KOPT-K1 (cell line): ENCODE measurements around the gene GNAS.
"Not testable (repeated sequence)": the region's sequence is repeated elsewhere in the genome, so short reads cannot be mapped to it uniquely, and the experiment has no call there.

Experiments
- H3K27ac ChIP-seq: fragments of 200-600 bp; sonication (generic); 2 replicates; pipeline ENCODE4 v1.5.1; 2016; ENCODE audit warnings: antibody characterized with exemption, mild to moderate bottlenecking, low read depth, low read length; ENCODE audit not compliant: poor library complexity, severe bottlenecking
- H3K36me3 ChIP-seq: fragments of 200-600 bp; sonication (generic); 2 replicates; pipeline ENCODE4 v1.5.1; 2017; ENCODE audit warnings: antibody characterized with exemption, mild to moderate bottlenecking, low read length, moderate library complexity; ENCODE audit not compliant: insufficient read depth
- H3K9me3 ChIP-seq: fragments of 200-600 bp; sonication (generic); 2 replicates; pipeline ENCODE4 v1.5.1; 2017; ENCODE audit warnings: antibody characterized with exemption, low read length, mild to moderate bottlenecking; ENCODE audit not compliant: insufficient read depth, poor library complexity, severe bottlenecking

The GNAS gene

DNA sequence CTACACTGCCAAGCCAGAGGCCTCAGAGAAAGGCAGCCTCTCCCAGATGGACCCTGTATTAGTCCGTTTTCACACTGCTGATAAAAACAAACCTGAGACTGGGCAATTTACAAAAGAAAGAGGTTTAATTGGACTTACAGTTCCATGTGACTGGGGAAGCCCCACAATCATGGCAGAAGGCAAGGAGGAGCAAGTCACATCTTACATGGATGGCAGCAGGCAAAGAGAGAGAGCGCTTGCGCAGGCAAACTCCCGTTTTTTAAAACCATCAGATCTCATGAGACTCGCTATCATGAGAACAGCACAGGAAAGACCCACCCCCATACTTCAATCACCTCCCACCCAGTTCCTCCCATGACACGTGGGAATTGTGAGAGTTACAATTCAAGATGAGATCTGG, 32.0 kb upstream of the GNAS start:
- not testable (repeated sequence) for H3K27ac ChIP-seq, H3K36me3 ChIP-seq
- H3K9me3 ChIP-seq = peaks cover 14% of the 10 kb centered on the region

- Histone ChIP-seq H3K36me3 (no peaks in the 10 kb centered on the region), H3K9me3 (peaks cover 14% of the 10 kb centered on the region)
Observed at GRCh38 chr20:58822149-58822548, 30.4 kb upstream of the GNAS start.

DNA sequence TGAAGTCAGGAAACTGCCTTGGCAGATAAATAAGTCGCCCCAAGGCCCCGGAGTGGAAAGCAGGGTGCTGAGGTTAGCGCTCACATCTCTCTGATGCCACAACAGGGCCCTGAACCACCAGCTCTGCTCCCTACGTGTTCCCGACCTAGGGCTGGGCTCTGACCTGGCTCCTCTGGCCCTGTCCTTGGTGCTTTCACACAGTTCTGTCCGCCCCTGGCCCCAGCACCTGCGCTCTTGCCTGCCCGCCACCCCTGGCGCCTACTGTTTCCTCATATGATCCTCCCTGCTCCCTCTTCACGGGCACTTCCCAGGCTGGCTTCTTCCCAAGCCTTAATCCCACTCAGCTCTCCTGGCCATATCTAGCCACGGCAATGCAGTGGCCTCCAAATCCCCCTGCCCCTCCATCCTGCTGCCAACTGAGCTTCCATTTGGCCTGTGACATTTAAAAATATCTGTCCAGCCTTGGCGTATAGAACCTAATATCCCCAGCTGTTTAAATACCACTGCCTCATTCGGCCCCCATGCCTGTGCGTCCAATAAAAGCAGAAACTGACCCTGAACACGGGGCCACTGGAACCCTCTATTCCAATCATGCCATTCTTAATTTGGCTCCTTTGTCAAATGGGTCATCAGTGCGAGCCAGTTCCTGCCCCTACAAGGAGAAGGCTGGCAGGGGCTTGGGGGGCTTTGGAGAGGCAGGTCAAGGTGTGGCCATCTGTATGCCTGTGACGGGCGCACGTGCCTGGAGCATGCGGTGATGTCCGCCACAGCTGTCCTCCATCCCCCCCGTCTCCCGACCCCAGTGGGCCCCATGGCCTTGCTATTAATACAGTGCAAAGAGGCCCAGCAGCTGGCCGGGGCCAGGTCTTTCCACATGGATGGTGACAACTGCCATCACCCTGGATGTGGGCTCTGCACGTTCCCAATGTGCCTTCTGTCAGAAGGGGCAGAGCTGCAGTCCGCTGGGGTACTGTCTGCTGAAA, 29.5 kb upstream of the GNAS start:
- no peaks in the 10 kb centered on the region for H3K36me3 ChIP-seq
- H3K27ac ChIP-seq = no peak overlapping the region
- H3K9me3 ChIP-seq = peaks cover 14% of the 10 kb centered on the region

More at GRCh38 chr20:58822149-58822548, 30.4 kb upstream of the GNAS start:
- no peak overlapping the region for H3K27ac ChIP-seq

GRCh38 chr20:58824843-58825242, 27.7 kb upstream of the GNAS start:
- H3K36me3 ChIP-seq = no peaks in the 10 kb centered on the region
- H3K27ac ChIP-seq = no peak overlapping the region
- H3K9me3 ChIP-seq = peaks cover 14% of the 10 kb centered on the region

DNA sequence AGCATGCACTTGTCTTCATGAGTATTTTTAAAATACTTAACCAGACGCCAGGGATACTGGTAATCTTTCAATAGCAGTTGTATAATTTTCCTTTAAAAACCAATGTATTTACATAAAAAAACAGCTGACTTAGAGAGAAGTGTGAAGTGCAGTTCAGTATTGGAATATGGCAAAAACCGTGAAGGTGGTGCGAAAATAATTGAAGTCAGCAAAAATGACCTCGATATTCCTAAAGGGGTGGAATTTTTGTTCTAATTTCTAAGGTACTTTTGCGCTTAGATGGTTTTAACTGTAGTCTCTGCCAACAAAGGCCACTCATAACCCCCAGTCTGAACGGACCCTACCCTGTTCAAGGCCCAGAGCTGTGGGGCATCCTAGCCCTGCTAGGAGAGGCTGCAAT, 27.1 kb upstream of the GNAS start:
- H3K27ac ChIP-seq = no peak overlapping the region
- H3K36me3 ChIP-seq = no peaks in the 10 kb centered on the region
- H3K9me3 ChIP-seq = peaks cover 9% of the 10 kb centered on the region

- Histone ChIP-seq H3K9me3 (peaks cover 1% of the 10 kb centered on the region), H3K27ac (no peak overlapping the region), H3K36me3 (no peaks in the 10 kb centered on the region)
Observed at GRCh38 chr20:58826271-58826670, 26.2 kb upstream of the GNAS start.

DNA sequence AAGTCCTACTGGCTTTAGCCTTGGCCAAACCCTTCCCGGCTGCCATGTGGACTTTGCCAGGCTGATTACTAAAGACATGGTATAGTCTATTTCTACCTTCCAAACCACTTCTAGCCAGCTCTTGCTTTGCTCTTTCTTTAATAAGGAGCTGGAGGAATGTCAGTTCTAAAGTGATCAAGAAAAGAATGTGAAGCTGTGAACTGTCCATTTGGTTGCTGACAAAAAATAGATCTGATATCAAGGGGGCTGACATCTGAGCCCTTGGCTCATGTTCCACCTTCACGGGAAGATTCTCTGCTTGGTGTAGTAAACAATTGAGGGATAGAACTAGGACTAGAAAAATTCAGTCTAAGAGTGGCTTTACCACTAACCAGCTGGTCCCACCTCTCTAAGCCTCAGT, 24.4 kb upstream of the GNAS start:
- Histone ChIP-seq H3K9me3 (no peaks in the 10 kb centered on the region), H3K36me3 (no peaks in the 10 kb centered on the region), H3K27ac (no peak overlapping the region)

- not testable (repeated sequence) for H3K36me3 ChIP-seq, H3K27ac ChIP-seq
Observed at GRCh38 chr20:58828804-58829203, 23.7 kb upstream of the GNAS start.

GRCh38 chr20:58829531-58829941, 23.0 kb upstream of the GNAS start:
- H3K36me3 ChIP-seq = no peaks in the 10 kb centered on the region

More at GRCh38 chr20:58828804-58829203, 23.7 kb upstream of the GNAS start:
- not testable (repeated sequence) for H3K9me3 ChIP-seq

GRCh38 chr20:58832457-58832856, 20.1 kb upstream of the GNAS start:
- Histone ChIP-seq H3K36me3 (no peaks in the 10 kb centered on the region), H3K27ac (no peak overlapping the region)

More at GRCh38 chr20:58829531-58829941, 23.0 kb upstream of the GNAS start:
- Histone ChIP-seq H3K27ac (no peak overlapping the region), H3K9me3 (no peaks in the 10 kb centered on the region)

DNA sequence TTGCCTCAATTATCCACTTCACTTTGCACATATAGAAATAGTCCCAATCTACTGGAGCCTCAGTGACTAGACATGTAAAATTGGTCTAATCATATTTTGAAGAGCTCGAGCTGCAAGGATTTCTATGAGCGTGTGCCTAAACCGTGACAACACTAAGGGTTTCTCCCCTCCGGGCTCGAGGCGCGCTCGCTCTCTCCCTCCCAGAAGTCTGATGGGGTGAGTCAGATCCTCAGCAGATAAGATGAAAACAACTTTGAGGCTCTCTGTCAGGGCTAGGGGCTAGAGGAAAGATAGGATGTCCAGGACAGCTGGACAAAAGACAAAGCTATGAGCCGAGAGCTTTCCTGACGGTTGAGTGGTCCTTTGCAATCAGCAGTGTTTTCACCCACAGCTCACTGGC, 18.6 kb upstream of the GNAS start:
- H3K9me3 ChIP-seq = no peaks in the 10 kb centered on the region
- no peak overlapping the region for H3K27ac ChIP-seq
- H3K36me3 ChIP-seq = no peaks in the 10 kb centered on the region

More at GRCh38 chr20:58832457-58832856, 20.1 kb upstream of the GNAS start:
- no peaks in the 10 kb centered on the region for H3K9me3 ChIP-seq

GRCh38 chr20:58835231-58835630, 17.3 kb upstream of the GNAS start:
- no peaks in the 10 kb centered on the region for H3K36me3 ChIP-seq
- no peak overlapping the region for H3K27ac ChIP-seq
- no peaks in the 10 kb centered on the region for H3K9me3 ChIP-seq

DNA sequence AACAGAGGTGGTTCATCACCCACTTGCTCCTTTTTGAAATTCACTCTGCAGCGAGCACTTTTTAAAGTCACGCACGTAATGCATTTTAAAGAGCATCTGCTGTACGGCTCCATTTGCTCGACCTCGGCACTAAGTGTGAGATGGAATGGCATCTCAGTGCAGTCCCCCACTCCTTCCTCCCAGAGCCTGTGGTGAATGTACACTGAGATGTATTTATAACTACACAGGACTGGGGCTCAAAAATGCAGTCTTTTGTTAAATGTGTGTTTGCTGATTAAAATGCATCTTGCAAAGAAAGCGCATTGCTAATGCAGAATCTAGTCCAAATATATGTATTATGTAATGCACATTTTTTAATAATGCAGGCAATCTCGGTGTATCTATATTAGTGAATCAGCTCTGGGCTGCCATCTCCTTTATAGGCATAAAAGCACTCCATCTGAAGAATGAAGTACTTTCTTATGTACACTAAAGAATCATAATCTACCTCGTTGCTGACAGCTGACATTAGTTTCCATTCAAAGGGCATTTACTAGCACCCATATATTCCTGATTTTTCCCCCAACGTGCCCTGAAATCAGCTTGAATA, 15.8 kb upstream of the GNAS start:
- Histone ChIP-seq H3K9me3 (no peaks in the 10 kb centered on the region), H3K27ac (no peak overlapping the region), H3K36me3 (no peaks in the 10 kb centered on the region)

DNA sequence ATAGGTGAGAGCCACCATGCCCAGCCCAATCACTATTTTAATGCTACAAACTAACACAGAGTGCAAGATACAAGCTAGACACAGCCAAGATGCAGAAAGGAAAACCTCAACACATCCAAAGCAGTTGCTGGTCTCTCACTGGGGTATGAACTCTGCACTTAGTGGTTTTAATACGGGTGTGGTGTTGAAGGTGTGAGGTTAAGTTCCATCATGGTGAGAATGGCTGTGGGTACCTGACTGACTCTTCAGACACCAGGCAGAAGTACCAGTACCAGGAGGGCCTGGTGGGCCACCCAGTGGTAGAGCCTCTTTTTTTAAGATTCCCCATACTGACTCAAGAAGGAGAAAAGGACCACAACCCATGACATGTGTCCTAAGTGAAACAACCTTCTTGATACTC, 14.8 kb upstream of the GNAS start:
- no peaks in the 10 kb centered on the region for H3K36me3 ChIP-seq
- no peak overlapping the region for H3K27ac ChIP-seq

GRCh38 chr20:58838174-58838573, 14.3 kb upstream of the GNAS start:
- Histone ChIP-seq H3K36me3 (no peaks in the 10 kb centered on the region), H3K9me3 (no peaks in the 10 kb centered on the region), H3K27ac (no peak overlapping the region)

More for the DNA sequence above, 14.8 kb upstream of the GNAS start:
- no peaks in the 10 kb centered on the region for H3K9me3 ChIP-seq
